Subcutaneous adipose tissue (tissue), 4 donors: ENCODE measurements around the gene HTN3. TPM values are rescaled to one million over a fixed set of nuclear protein-coding genes. Genes with fewer than 3 reads are reported as not detected.
"Not testable (repeated sequence)": the region's sequence is repeated elsewhere in the genome, so short reads cannot be mapped to it uniquely, and the experiment has no call there.

Source experiments
- total RNA-seq, 4 donors: library from RNA; depleted of rRNA; stranded (reverse); fragments of >200 nt; gene quantifications; one replicate each; pipeline ENCODE4 v1.1.0, GENCODE V29; 2016
- TF ChIP-seq, protein P1 (sequence below): fragments of 450-650 bp; IDR thresholded peaks from one replicate; pipeline ENCODE4 v1.5.1; 2016; ENCODE audit warnings: low read depth, mild to moderate bottlenecking, control low read depth, antibody characterized with exemption, moderate library complexity

Gene HTN3
- total RNA-seq, 4 donors from 2014 or later: not detected

DNA sequence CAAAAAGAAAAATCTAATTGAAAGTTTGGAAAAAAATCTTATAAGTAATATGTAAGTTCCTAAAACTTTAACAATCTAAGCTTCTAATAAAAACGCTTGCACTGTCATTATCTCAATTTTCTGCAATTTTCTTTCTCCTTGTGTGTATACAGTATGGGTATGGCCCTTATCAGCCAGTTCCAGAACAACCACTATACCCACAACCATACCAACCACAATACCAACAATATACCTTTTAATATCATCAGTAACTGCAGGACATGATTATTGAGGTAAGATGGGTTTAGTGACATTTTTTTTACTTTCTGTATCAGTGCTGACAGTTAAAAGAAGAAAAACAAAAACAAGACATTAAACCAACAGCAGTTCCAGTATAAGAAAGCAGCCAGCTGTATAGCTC, 27.5 kb upstream of the HTN3 start:
- TF ChIP-seq, protein P1, sequence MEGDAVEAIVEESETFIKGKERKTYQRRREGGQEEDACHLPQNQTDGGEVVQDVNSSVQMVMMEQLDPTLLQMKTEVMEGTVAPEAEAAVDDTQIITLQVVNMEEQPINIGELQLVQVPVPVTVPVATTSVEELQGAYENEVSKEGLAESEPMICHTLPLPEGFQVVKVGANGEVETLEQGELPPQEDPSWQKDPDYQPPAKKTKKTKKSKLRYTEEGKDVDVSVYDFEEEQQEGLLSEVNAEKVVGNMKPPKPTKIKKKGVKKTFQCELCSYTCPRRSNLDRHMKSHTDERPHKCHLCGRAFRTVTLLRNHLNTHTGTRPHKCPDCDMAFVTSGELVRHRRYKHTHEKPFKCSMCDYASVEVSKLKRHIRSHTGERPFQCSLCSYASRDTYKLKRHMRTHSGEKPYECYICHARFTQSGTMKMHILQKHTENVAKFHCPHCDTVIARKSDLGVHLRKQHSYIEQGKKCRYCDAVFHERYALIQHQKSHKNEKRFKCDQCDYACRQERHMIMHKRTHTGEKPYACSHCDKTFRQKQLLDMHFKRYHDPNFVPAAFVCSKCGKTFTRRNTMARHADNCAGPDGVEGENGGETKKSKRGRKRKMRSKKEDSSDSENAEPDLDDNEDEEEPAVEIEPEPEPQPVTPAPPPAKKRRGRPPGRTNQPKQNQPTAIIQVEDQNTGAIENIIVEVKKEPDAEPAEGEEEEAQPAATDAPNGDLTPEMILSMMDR: no peak

DNA sequence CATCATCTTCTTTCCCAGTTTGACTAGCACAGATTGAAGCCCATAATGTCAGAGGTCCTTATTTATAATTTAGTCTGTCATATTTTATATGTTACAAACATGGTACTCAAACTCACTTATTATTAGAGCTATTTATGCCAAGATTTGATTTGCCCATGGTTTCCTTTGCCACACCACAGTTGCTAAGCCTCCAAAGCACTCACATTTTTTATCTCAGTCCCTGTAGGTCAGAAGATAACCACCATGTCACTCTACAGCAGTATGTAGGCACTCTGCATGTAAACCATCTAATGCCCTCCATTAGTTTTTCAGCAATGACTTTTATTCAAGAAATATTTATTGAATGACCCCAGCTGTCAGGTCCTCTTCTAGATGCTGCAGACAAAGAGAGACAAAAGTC, 25.8 kb upstream of the HTN3 start:
- TF ChIP-seq, protein P1: no peak

DNA sequence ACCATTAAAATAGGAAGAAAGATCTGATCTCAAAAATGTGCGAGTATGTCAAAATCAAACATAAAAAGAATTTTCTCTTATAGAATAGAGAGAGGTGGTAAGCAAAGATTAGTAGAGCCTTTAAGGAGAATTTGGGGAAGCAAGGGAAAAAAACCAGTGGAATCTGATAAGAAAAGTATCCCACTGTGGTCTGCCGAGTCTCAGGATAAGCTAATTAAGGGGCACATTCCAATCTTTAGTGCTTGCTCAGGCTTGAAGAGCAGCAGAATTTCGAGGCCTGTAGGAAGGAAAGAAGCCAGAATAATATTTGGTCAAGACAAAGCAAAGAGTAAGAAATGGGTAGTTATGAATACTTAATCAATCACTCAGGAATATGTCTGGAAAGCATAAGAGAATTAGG, 19.5 kb upstream of the HTN3 start:
- TF ChIP-seq, protein P1: no peak

DNA sequence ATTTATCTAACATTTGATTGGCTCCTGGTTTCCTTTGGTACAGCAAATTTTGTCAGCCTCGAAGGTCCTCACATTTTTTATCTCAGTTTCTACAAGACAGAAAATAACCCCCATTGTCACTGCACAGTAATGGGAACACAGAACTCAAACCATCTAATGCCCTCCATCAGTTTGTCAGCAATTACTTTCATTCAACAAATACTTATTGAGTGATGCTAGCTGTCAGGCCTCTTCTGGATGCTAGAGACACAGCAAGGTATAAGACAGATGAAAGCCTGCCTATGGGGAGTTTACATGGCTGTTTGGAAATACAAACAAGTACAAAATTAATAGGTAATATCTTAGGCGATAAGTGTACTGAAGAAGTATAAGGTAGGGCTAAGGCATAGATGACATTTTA, 5.0 kb upstream of the HTN3 start:
- TF ChIP-seq, protein P1: no peak

DNA sequence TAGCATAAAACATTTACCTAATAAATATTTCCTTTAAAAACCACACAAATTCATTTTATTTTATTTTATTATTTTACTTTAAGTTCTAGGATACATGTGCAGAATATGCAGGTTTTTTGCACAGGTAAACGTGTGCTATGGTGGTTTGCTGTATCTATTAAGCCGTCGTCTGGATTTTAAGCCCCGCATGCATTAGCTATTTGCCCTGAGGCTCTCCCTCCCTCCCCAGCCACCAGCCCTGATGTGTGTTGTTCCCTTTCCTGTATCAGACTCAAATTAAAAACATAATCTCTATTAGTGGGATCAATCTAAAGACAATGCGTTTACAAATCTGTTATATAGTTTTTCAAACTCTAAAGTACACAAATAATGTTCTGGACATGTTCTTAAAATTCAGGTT, 1.2 kb upstream of the HTN3 start:
- TF ChIP-seq, protein P1: no peak

DNA sequence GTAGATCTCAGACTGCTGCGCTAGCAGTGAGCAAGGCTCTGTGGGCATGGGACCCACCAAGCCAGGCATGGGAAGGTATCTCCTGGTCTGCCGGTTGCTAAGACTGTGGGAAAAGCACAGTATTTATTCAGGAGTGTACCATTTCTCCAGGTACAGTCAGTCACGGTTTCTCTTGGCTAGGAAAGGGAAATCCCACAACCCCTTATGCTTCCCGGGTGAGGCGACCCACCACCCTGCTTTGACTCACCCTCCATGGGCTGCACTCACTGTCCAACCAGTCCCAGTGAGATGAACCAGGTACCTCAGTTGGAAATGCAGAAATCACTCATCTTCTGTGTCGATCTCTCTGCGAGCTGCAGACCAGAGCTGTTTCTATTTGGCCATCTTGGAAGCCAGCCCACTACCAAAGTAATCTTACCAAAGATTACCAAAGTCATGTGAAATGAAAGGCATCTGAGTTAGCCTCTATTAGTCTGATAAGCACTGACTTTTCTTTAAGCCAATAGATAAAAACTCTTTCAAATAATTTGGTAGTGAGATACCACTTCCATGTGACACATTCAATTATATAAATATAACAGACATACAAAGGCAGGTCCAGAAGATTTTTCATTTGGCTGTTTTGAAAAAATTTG, 13.5 kb downstream of the HTN3 start:
- TF ChIP-seq, protein P1: no peak

DNA sequence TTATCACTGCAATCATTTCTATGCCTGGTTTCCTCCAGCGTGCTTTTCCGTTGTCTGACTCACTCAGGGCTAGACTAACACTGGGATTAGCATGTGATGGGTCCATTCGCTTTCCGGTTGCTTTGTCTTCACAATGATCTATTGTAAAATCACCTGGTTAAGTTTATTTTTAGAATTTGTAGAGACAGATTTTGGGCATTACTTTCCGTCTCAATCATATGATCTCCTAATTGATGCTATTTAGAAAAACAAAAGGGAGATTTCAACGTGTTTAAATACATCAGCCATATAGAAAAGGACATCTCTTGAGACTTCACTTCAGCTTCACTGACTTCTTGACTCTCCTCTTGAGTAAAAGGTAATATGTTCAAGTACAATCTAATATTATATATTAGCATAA, 21.9 kb downstream of the HTN3 start, which contains the start of gene HTN1:
Gene HTN1, plus strand, starts transcription at position 301 of the 400 bp plus-strand sequence. CDS start 2,639 bp downstream, outside the sequence.
- TF ChIP-seq, protein P1: not testable (repeated sequence)
